ENCODE results near the gene INPP5K. TPM values are rescaled to one million over a fixed set of nuclear protein-coding genes. Genes with fewer than 3 reads are reported as not detected.

Gene INPP5K
- total and polyA plus RNA-seq, 2 experiments from 2014 or later = 36.1 to 42.3 TPM

DNA sequence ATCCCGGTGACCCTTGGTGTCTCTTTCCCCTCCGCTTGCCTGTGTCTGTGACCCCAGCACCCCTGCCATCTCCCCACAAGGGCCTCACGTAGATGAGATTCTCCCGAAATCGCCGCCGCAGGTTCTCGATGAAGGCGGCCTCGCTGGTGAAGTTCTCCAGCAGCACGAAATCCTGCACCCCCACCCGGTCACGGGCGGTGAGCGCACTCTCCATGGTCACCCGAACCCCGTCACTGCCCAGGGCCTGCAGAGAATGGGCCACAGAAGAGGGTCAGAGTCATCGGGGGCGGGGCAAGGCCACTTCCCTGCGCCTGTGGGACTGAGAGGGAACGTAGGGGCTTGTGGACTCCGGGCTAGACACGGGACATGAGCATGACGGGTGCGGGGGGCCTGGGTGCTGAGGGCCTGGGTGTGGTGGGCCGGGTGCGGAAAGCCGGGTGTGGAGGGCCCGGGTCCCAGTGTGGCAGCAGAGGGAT, 32.3 kb downstream of the INPP5K start:
- no peaks in the 10 kb centered on the region for H3K9me3 ChIP-seq (ENCODE audit: low read depth)
- H3F3A ChIP-seq (ENCODE audit: insufficient read depth) = peaks cover 21% of the 10 kb centered on the region
- 96 to 97% methylated on average over 28 to 29 of the region's 29 CpGs for WGBS, 2 experiments (ENCODE audit: low coverage in 1 of 2, low lambda C conversion rate in 2 of 2, missing lambda C conversion rate in 2 of 2)
- no peaks in the 10 kb centered on the region for H3K9me2 ChIP-seq (ENCODE audit: insufficient read depth)
- H3K4me2 ChIP-seq (ENCODE audit: unreplicated experiment) = peak overlapping the region; percentile 42
- H3K27me3 ChIP-seq (replicated peaks; ENCODE audit: insufficient read depth) = no peaks in the 10 kb centered on the region
- TF ChIP-seq EZH2phosphoT487 (IDR thresholded peaks at IDR 0.05; ENCODE audit: insufficient read depth, low read depth) (no peak), EZH2 (IDR thresholded peaks at IDR 0.05; ENCODE audit: insufficient read depth, poor library complexity, severe bottlenecking) (no peak)
- in situ Hi-C loops (cut with MboI) = no loop called here
- peaks cover 7% of the 10 kb centered on the region; the same call in 1 of the 2 replicates for H3K4me1 ChIP-seq (ENCODE audit: insufficient read depth)
- H3K79me2 ChIP-seq (ENCODE audit: insufficient read depth) = peaks cover 53% of the 10 kb centered on the region
- peaks cover 7% of the 10 kb centered on the region; the same call in 1 of the 2 replicates for H3K36me3 ChIP-seq (ENCODE audit: low read depth)
- H4K20me1 ChIP-seq (ENCODE audit: insufficient read depth) = no peaks in the 10 kb centered on the region
- H3K9ac ChIP-seq = no peak overlapping the region; the same call in 1 of the 2 replicates
- no peak overlapping the region for H2AFZ ChIP-seq
- no peak for DNase-seq
- no peak overlapping the region for H3K27ac ChIP-seq
- peak overlapping the region; percentile 84; the same call in 1 of the 2 replicates for H3K4me3 ChIP-seq

- Histone ChIP-seq H2AFZ (no peak overlapping the region), H4K20me1 (ENCODE audit: insufficient read depth) (no peaks in the 10 kb centered on the region), H3K79me2 (ENCODE audit: insufficient read depth) (peaks cover 52% of the 10 kb centered on the region), H3F3A (ENCODE audit: insufficient read depth) (0 out of 2 replicates have a peak, but pooled peaks cover 13% of the 10 kb centered on the region), H3K9me3 (ENCODE audit: low read depth) (no peaks in the 10 kb centered on the region), H3K36me3 (ENCODE audit: low read depth) (peaks cover 17% of the 10 kb centered on the region; the same call in 1 of the 2 replicates), H3K4me2 (ENCODE audit: unreplicated experiment) (no peak overlapping the region), H3K4me1 (ENCODE audit: insufficient read depth) (no peaks in the 10 kb centered on the region), H3K4me3 (no peak overlapping the region), H3K27ac (no peak overlapping the region), H3K9me2 (ENCODE audit: insufficient read depth) (no peaks in the 10 kb centered on the region), H3K27me3 (replicated peaks; ENCODE audit: insufficient read depth) (no peaks in the 10 kb centered on the region), H3K9ac (no peak overlapping the region)
- in situ Hi-C loops (cut with MboI) = no loop called here
- TF ChIP-seq EZH2phosphoT487 (IDR thresholded peaks at IDR 0.05; ENCODE audit: insufficient read depth, low read depth) = no peak
- no peak for TF ChIP-seq EZH2 (IDR thresholded peaks at IDR 0.05; ENCODE audit: insufficient read depth, poor library complexity, severe bottlenecking)
- DNase-seq = no peak
- 50 to 51% methylated on average over 14 to 20 of the region's 20 CpGs for WGBS, 2 experiments (ENCODE audit: low coverage in 1 of 2, low lambda C conversion rate in 2 of 2, missing lambda C conversion rate in 2 of 2)
Observed at GRCh38 chr17:1482680-1483079, 33.7 kb downstream of the INPP5K start.

GRCh38 chr17:1481736-1482135, 34.7 kb downstream of the INPP5K start:
- H3K4me1 ChIP-seq (ENCODE audit: insufficient read depth) = no peaks in the 10 kb centered on the region
- peaks cover 24% of the 10 kb centered on the region; the same call in 1 of the 2 replicates for H3K36me3 ChIP-seq (ENCODE audit: low read depth)
- H3K9ac ChIP-seq = no peak overlapping the region
- peak; percentile 28 for DNase-seq
- H2AFZ ChIP-seq = no peak overlapping the region
- H3K27me3 ChIP-seq (replicated peaks; ENCODE audit: insufficient read depth) = no peaks in the 10 kb centered on the region
- H4K20me1 ChIP-seq (ENCODE audit: insufficient read depth) = no peaks in the 10 kb centered on the region
- H3K9me2 ChIP-seq (ENCODE audit: insufficient read depth) = no peaks in the 10 kb centered on the region
- no peaks in the 10 kb centered on the region for H3K9me3 ChIP-seq (ENCODE audit: low read depth)
- no peak for TF ChIP-seq EZH2phosphoT487 (IDR thresholded peaks at IDR 0.05; ENCODE audit: insufficient read depth, low read depth)
- TF ChIP-seq EZH2 (IDR thresholded peaks at IDR 0.05; ENCODE audit: insufficient read depth, poor library complexity, severe bottlenecking) = no peak
- H3K79me2 ChIP-seq (ENCODE audit: insufficient read depth) = peaks cover 52% of the 10 kb centered on the region
- in situ Hi-C loops (cut with MboI) = no loop called here
- no peak overlapping the region for H3K4me3 ChIP-seq
- 84 to 85% methylated on average over 11 of the region's 11 CpGs for WGBS, 2 experiments (ENCODE audit: low coverage in 1 of 2, low lambda C conversion rate in 2 of 2, missing lambda C conversion rate in 2 of 2)
- H3K4me2 ChIP-seq (ENCODE audit: unreplicated experiment) = no peak overlapping the region
- H3K27ac ChIP-seq = no peak overlapping the region
- H3F3A ChIP-seq (ENCODE audit: insufficient read depth) = 0 out of 2 replicates have a peak, but pooled peaks cover 11% of the 10 kb centered on the region

DNA sequence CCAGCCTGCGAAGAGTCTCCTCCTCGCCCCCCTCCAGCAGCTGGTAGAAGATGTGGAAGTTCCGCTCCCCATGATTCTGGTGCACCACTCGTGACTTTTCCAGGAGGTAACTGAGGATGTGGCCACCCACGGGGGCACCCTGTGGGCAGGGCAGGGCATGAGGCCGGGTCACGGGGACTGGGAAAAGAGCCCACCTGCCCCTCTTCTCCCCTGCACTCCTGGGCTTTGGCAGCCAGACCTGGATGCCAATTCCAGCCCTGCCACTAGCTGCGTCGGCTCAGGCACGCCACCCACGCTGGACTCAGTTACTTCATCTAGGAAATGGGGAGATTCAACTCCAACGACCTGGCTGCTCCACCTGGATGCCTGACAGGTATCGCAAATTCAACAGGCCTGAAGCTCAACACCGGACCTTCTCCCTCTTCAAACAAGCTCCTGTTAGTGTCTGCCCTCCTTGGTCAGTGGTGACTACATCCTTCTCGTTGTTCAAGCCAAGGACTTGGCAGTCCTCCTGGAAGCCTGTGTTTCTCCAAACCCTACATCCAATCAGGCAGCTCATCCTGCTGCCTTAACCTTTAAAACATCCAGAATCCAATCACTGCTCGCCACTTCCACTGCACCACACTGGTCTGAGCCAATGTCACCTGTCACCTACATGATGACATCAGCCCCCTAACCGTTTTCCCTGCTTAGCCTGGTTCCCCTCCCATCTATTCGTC, 35.5 kb downstream of the INPP5K start:
- no peak overlapping the region for H2AFZ ChIP-seq
- peaks cover 49% of the 10 kb centered on the region for H3K79me2 ChIP-seq (ENCODE audit: insufficient read depth)
- 0 out of 2 replicates have a peak, but pooled peaks cover 9% of the 10 kb centered on the region for H3F3A ChIP-seq (ENCODE audit: insufficient read depth)
- H3K4me1 ChIP-seq (ENCODE audit: insufficient read depth) = no peaks in the 10 kb centered on the region
- no peak overlapping the region for H3K4me3 ChIP-seq
- WGBS, 2 experiments (ENCODE audit: low coverage in 1 of 2, low lambda C conversion rate in 2 of 2, missing lambda C conversion rate in 2 of 2) = 79 to 80% methylated on average over 17 to 18 of the region's 18 CpGs
- no peaks in the 10 kb centered on the region for H3K27me3 ChIP-seq (replicated peaks; ENCODE audit: insufficient read depth)
- H3K36me3 ChIP-seq (ENCODE audit: low read depth) = peaks cover 31% of the 10 kb centered on the region; the same call in 1 of the 2 replicates
- H3K9me2 ChIP-seq (ENCODE audit: insufficient read depth) = no peaks in the 10 kb centered on the region
- no peaks in the 10 kb centered on the region for H3K9me3 ChIP-seq (ENCODE audit: low read depth)
- DNase-seq = peak; percentile 77
- H3K4me2 ChIP-seq (ENCODE audit: unreplicated experiment) = no peak overlapping the region
- in situ Hi-C loops (cut with MboI) = no loop called here
- H4K20me1 ChIP-seq (ENCODE audit: insufficient read depth) = no peaks in the 10 kb centered on the region
- H3K27ac ChIP-seq = no peak overlapping the region
- TF ChIP-seq EZH2phosphoT487 (IDR thresholded peaks at IDR 0.05; ENCODE audit: insufficient read depth, low read depth) (no peak), EZH2 (IDR thresholded peaks at IDR 0.05; ENCODE audit: insufficient read depth, poor library complexity, severe bottlenecking) (no peak)
- no peak overlapping the region for H3K9ac ChIP-seq

All from GM23248 (cell line).